ENCODE measurements around the gene ANKRD6. TPM values are rescaled to one million over a fixed set of nuclear protein-coding genes. Genes with fewer than 3 reads are reported as not detected.

Gene ANKRD6
- total RNA-seq, 1 donor from 2014 or later = 5.5 TPM

DNA sequence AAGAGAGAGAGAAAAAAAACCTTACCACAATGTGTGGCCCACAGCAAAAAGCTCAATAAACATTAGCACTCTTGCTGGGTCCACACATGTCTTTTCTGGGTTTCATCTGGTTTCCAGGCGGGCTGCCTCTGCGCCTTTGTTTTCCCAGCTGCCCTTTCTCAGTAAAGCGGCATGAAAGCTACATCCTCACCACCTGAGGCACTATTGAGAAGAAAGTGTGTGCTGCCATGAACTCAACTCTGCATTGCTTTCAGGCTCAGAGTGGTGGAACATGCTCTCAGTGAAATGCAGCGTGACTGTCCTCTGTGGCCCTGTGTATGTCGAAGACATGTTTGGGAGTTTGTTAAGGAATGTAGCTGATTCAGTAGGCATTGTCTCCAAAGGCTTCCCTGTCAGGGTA lies 103.3 kb downstream of the ANKRD6 start:
- Mint-ChIP-seq H3K4me1 (ENCODE audit: unreplicated experiment) (no peaks in the 10 kb centered on the region), H3K4me3 (ENCODE audit: unreplicated experiment) (no peak overlapping the region), H3K9me3 (ENCODE audit: unreplicated experiment) (no peaks in the 10 kb centered on the region), H3K27me3 (ENCODE audit: unreplicated experiment) (peaks cover 5% of the 10 kb centered on the region), H3K27ac (ENCODE audit: unreplicated experiment) (no peak overlapping the region), H3K36me3 (ENCODE audit: unreplicated experiment) (no peaks in the 10 kb centered on the region)
- TF ChIP-seq, protein P1, sequence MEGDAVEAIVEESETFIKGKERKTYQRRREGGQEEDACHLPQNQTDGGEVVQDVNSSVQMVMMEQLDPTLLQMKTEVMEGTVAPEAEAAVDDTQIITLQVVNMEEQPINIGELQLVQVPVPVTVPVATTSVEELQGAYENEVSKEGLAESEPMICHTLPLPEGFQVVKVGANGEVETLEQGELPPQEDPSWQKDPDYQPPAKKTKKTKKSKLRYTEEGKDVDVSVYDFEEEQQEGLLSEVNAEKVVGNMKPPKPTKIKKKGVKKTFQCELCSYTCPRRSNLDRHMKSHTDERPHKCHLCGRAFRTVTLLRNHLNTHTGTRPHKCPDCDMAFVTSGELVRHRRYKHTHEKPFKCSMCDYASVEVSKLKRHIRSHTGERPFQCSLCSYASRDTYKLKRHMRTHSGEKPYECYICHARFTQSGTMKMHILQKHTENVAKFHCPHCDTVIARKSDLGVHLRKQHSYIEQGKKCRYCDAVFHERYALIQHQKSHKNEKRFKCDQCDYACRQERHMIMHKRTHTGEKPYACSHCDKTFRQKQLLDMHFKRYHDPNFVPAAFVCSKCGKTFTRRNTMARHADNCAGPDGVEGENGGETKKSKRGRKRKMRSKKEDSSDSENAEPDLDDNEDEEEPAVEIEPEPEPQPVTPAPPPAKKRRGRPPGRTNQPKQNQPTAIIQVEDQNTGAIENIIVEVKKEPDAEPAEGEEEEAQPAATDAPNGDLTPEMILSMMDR (IDR thresholded peaks at IDR 0.05) = no peak
- no peak for DNase-seq (ENCODE audit: extremely low spot score, unreplicated experiment)

- no peak for DNase-seq (ENCODE audit: extremely low spot score, unreplicated experiment)
- Mint-ChIP-seq H3K27me3 (ENCODE audit: unreplicated experiment) (peaks cover 5% of the 10 kb centered on the region), H3K4me1 (ENCODE audit: unreplicated experiment) (no peaks in the 10 kb centered on the region), H3K9me3 (ENCODE audit: unreplicated experiment) (no peaks in the 10 kb centered on the region), H3K4me3 (ENCODE audit: unreplicated experiment) (no peak overlapping the region), H3K27ac (ENCODE audit: unreplicated experiment) (no peak overlapping the region), H3K36me3 (ENCODE audit: unreplicated experiment) (no peaks in the 10 kb centered on the region)
- TF ChIP-seq, protein P1 (IDR thresholded peaks at IDR 0.05) = no peak
Measured at GRCh38 chr6:89539779-89540178, 106.8 kb downstream of the ANKRD6 start.

- Mint-ChIP-seq H3K4me1 (ENCODE audit: unreplicated experiment) (no peaks in the 10 kb centered on the region), H3K9me3 (ENCODE audit: unreplicated experiment) (no peaks in the 10 kb centered on the region), H3K36me3 (ENCODE audit: unreplicated experiment) (no peaks in the 10 kb centered on the region), H3K4me3 (ENCODE audit: unreplicated experiment) (no peak overlapping the region), H3K27me3 (ENCODE audit: unreplicated experiment) (peaks cover 5% of the 10 kb centered on the region), H3K27ac (ENCODE audit: unreplicated experiment) (no peak overlapping the region)
- TF ChIP-seq, protein P1 (IDR thresholded peaks at IDR 0.05) = no peak
- no peak for DNase-seq (ENCODE audit: extremely low spot score, unreplicated experiment)
Measured at GRCh38 chr6:89542081-89542857, 109.3 kb downstream of the ANKRD6 start.

DNA sequence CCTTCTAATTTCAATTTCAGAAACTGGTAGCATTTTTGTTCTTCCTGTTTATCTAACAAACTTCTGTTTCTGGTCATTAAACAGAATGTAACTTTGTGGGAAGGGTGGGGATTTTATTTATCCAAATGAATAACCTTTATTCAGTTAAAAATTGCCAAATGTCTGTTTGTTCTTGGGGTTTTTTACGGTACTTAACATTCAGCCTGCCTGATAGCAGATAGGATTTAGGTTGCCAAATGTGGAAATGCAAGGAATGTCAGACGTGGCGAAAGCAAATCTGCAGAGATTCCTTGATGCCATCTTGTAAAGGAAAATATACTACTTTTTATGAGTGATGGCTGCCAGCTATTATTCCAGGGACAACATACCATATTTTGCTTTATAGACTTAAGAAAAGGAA lies 109.9 kb downstream of the ANKRD6 start:
- H3K27me3 Mint-ChIP-seq (ENCODE audit: unreplicated experiment) = peaks cover 5% of the 10 kb centered on the region
- H3K36me3 Mint-ChIP-seq (ENCODE audit: unreplicated experiment) = no peaks in the 10 kb centered on the region
- DNase-seq (ENCODE audit: extremely low spot score, unreplicated experiment) = no peak
- TF ChIP-seq, protein P1 (IDR thresholded peaks at IDR 0.05) = no peak
- no peak overlapping the region for H3K4me3 Mint-ChIP-seq (ENCODE audit: unreplicated experiment)
- no peaks in the 10 kb centered on the region for H3K9me3 Mint-ChIP-seq (ENCODE audit: unreplicated experiment)
- H3K27ac Mint-ChIP-seq (ENCODE audit: unreplicated experiment) = no peak overlapping the region
- no peaks in the 10 kb centered on the region for H3K4me1 Mint-ChIP-seq (ENCODE audit: unreplicated experiment)

DNA sequence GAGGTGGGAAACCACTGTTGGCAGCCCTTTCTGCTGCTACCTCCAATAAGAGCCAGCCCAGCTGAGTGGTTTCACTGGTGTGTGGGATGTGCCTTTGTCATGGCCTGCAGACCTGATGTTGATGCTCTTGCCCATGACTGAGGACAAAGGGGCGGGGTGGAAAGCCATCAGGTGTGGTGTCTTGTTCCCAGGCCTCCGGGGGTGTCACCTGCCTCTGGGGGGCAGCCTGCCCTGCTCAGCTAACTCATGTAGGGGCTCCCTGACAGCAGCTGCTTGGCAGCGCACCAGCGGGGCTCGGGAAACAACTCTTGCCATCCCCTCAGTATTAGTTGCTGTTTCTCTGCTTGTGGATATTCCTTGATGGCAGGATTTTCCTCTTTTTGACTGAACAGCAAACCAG lies 114.3 kb downstream of the ANKRD6 start:
- DNase-seq (ENCODE audit: extremely low spot score, unreplicated experiment) = no peak
- no peak overlapping the region for H3K27ac Mint-ChIP-seq (ENCODE audit: unreplicated experiment)
- TF ChIP-seq, protein P1 (IDR thresholded peaks at IDR 0.05) = no peak
- no peaks in the 10 kb centered on the region for H3K36me3 Mint-ChIP-seq (ENCODE audit: unreplicated experiment)
- H3K4me3 Mint-ChIP-seq (ENCODE audit: unreplicated experiment) = no peak overlapping the region
- no peaks in the 10 kb centered on the region for H3K4me1 Mint-ChIP-seq (ENCODE audit: unreplicated experiment)
- H3K27me3 Mint-ChIP-seq (ENCODE audit: unreplicated experiment) = no peaks in the 10 kb centered on the region
- H3K9me3 Mint-ChIP-seq (ENCODE audit: unreplicated experiment) = no peaks in the 10 kb centered on the region
